SK-N-MC (cell line): ENCODE measurements around the gene SLC5A11.

ENCODE experiments used
- DNase-seq: peaks from one replicate; pipeline ENCODE4 v3.0.0-alpha.2; 2011; ENCODE audit warnings: low read depth, low spot score
- H3K27ac ChIP-seq: fragments of 200-600 bp; sonication (generic); 2 replicates; pipeline ENCODE4 v1.5.1; 2016; ENCODE audit warnings: mixed run types
- H3K36me3 ChIP-seq: fragments of 200-600 bp; sonication (generic); 2 replicates; pipeline ENCODE4 v1.6.1; 2017; ENCODE audit warnings: antibody characterized with exemption, low read length, mixed read lengths; ENCODE audit not compliant: insufficient read depth
- H3K4me3 ChIP-seq: fragments of 200-600 bp; sonication (generic); 2 replicates; pipeline ENCODE4 v1.5.1; 2016
- H3K9ac ChIP-seq: fragments of 200-600 bp; sonication (generic); 2 replicates; pipeline ENCODE4 v1.8.0; 2017; ENCODE audit warnings: mixed run types, mixed read lengths; ENCODE audit not compliant: insufficient read length
- H3K9me3 ChIP-seq: fragments of 200-600 bp; sonication (generic); 2 replicates; pipeline ENCODE4 v1.6.1; 2017; ENCODE audit warnings: low read depth, mild to moderate bottlenecking, antibody characterized with exemption, low read length, moderate library complexity, mixed read lengths
- EZH2 ChIP-seq: fragments of 200-600 bp; sonication (generic); IDR thresholded peaks from one replicate; pipeline ENCODE4 v1.6.1; 2017; ENCODE audit warnings: antibody characterized with exemption
- FOXP2 ChIP-seq: optimal IDR thresholded peaks from 2 replicates; pipeline ENCODE3; 2011; ENCODE audit warnings: mild to moderate bottlenecking, moderate library complexity; ENCODE audit not compliant: insufficient read depth; ENCODE audit errors: extremely low read length, control extremely low read depth
- POLR2AphosphoS5 ChIP-seq: IDR thresholded peaks from 2 replicates; pipeline ENCODE4 v1.6.1; 2012; ENCODE audit warnings: mild to moderate bottlenecking, low read depth, low read length, borderline replicate concordance

Gene SLC5A11

DNA sequence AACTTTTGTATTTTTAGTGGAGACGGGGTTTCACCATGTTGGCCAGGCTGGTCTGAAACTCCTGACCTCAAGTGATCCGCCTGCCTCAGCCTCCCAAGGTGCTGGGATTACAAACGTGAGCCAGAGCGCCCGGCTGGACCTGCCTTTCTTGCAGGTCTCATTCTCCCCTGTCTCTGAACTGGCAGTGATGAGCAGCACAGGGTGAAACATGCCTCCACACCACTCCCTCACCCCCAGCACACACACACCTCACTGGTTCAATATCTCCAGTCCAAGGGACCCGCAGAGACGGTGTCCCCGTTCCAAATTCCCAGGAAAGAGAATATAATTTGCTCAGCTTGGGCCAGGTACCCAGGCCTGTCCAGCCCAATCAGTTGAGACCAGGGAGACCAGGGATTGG is 23.3 kb downstream of the SLC5A11 start:
- DNase-seq: no peak
- Histone ChIP-seq H3K9ac (no peak overlapping the region), H3K9me3 (no peaks in the 10 kb centered on the region), H3K36me3 (no peaks in the 10 kb centered on the region), H3K27ac (no peak overlapping the region), H3K4me3 (no peak overlapping the region)
- TF ChIP-seq EZH2 (no peak), POLR2AphosphoS5 (no peak)

DNA sequence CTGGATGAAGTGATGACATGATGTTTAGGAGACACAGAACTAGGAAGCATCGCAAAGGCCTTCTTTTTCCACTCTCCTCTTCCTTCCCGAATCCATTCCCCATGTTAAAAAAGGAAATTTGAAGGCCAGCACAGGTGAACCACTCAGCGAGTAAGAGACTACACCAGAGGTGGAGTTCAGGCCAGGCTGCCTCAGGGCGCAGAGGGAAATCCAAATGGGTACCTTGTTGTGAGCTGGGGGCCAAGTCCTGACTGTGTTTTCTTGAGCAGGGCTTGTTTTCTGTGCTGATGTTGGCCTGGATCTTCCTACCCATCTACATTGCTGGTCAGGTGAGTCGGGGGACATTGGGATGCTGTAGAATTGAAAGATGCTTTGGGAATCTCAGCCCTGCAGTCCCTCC is 26.1 kb downstream of the SLC5A11 start:
- H3K4me3 ChIP-seq: no peak overlapping the region
- TF ChIP-seq EZH2 (no peak), POLR2AphosphoS5 (no peak), FOXP2 (no peak)

DNA sequence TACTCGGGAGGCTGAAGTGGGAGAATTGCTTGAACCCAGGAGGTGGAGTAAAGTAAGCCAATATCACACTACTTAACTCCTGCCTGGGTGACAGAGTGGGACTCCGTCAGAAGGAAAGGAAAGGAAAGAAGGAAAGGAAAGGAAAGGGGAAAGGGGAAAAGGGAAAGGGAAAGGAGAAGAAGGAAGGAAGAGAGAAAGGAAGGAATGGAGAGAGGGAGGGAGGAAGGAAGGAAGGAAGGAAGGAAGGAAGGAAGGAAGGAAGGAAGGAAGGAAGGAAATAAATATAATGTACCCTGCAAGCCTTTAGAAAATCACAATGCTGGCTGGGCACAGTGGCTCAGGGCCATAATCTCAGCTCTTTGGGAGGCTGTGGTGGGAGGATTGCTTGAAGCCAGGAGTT is 27.3 kb downstream of the SLC5A11 start:
- TF ChIP-seq POLR2AphosphoS5 (no peak), FOXP2 (no peak), EZH2 (no peak)
- no peak overlapping the region for H3K9ac ChIP-seq
- no peaks in the 10 kb centered on the region for H3K36me3 ChIP-seq
- no peak for DNase-seq
- no peak overlapping the region for H3K27ac ChIP-seq
- H3K9me3 ChIP-seq: no peaks in the 10 kb centered on the region
- H3K4me3 ChIP-seq: no peak overlapping the region

More for the DNA sequence above, 26.1 kb downstream of the SLC5A11 start:
- Histone ChIP-seq H3K36me3 (no peaks in the 10 kb centered on the region), H3K27ac (no peak overlapping the region), H3K9ac (no peak overlapping the region), H3K9me3 (no peaks in the 10 kb centered on the region)
- no peak for DNase-seq

DNA sequence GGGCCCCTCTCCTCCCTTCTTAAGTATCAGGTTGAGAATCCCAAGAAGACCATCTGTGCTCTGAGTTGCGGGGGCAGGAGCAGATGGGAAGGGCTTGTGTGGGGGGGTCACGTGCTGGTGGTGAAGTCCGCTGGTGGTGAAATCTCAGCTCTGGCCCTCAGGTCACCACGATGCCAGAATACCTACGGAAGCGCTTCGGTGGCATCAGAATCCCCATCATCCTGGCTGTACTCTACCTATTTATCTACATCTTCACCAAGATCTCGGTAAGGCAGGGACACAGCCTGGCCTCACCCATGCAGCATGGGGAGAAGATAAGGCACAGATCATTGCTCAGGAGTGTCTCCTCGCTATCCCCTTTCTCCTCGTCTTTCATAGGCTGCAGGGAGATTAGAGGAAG is 29.7 kb downstream of the SLC5A11 start:
- DNase-seq: no peak
- no peaks in the 10 kb centered on the region for H3K9me3 ChIP-seq
- no peak overlapping the region for H3K27ac ChIP-seq
- H3K9ac ChIP-seq: no peak overlapping the region
- TF ChIP-seq FOXP2 (no peak), EZH2 (no peak), POLR2AphosphoS5 (no peak)
- no peaks in the 10 kb centered on the region for H3K36me3 ChIP-seq
- no peak overlapping the region for H3K4me3 ChIP-seq

DNA sequence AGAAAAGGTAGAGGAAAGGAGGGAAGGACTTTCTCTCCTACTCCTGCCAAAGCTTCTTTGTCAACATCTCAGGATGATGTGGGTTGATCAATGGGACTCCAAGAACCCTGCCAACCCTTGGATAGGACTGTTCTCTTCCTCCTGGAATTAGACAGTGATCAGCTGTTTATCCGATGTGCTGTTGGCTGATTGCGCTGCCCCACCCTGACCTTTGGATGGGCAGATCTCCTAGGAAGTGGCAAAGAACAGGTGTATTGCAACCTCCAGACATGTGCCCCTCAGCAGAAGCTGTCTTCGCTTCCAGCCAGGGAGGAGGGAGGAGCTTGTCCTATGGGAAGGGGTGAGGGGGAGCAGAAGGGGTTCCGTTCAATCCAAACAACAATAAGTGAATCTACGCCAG is 30.5 kb downstream of the SLC5A11 start:
- Histone ChIP-seq H3K4me3 (no peak overlapping the region), H3K9me3 (no peaks in the 10 kb centered on the region), H3K36me3 (no peaks in the 10 kb centered on the region), H3K27ac (no peak overlapping the region), H3K9ac (no peak overlapping the region)
- no peak for DNase-seq
- no peak for TF ChIP-seq POLR2AphosphoS5
- TF ChIP-seq FOXP2: no peak
- TF ChIP-seq EZH2: no peak

DNA sequence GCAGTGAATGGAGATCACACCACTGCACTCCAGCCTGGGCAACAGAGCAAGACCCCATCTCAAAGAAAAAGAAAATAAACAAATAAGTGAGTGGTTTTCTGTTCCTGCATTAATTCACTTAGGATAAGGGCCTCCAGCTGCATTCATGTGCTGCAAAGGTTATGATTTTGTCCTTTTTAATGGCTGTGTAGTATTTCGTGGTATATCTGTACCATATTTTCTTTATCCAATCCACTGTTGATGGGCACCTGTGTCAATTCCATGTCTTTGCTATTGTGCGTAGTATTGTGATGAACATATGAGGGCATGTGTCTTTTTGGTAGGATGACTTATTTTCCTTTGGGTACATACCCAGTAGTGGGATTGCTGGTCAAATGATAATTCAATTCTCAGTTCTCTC is 33.9 kb downstream of the SLC5A11 start:
- H3K36me3 ChIP-seq: no peaks in the 10 kb centered on the region
- H3K27ac ChIP-seq: no peak overlapping the region
- no peak overlapping the region for H3K9ac ChIP-seq
- no peak overlapping the region for H3K4me3 ChIP-seq
- H3K9me3 ChIP-seq: no peaks in the 10 kb centered on the region
- DNase-seq: no peak
- TF ChIP-seq EZH2: no peak
- no peak for TF ChIP-seq POLR2AphosphoS5
- no peak for TF ChIP-seq FOXP2

DNA sequence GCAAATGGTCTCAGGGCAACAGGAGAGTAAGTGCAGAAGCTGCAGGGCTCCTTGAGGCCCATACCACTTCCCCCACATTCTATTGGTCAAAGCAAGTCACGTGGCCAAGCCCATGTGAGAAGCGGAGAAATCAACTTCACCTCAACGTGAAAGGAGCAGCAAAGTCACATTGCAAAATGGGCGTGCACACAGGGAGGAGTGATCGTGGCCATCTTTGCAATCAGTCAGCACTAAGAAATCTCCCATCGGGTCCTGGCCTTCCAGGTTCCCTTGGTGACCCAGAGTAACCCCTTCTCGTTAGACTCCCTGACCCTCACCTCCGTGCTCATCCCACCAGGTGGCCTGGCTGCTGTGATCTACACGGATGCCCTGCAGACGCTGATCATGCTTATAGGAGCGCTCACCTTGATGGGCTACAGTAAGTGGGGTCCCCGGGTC is 38.0 kb downstream of the SLC5A11 start:
- Histone ChIP-seq H3K27ac (no peak overlapping the region), H3K9ac (no peak overlapping the region), H3K9me3 (no peaks in the 10 kb centered on the region), H3K4me3 (no peak overlapping the region), H3K36me3 (no peaks in the 10 kb centered on the region)
- DNase-seq: no peak
- TF ChIP-seq EZH2: no peak
- TF ChIP-seq POLR2AphosphoS5: no peak
- no peak for TF ChIP-seq FOXP2

DNA sequence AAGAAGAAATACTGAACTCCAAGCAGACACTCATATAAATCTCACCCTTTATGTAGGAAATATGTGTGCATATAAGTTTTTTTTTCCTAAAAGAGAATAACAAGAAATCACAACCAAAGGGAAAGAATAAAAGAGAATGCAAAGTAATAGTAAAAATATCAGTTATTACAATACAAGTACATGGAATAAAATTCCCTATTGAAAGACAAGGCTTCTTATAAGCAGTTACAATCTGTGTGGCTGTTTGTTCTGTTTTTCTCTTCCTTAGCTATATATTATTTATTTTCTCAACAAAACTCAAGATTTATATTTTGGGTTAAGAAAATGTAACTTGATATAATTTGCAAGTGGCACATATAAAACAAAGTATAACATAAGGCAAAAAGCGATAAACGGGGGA is 41.7 kb downstream of the SLC5A11 start:
- DNase-seq: no peak
- Histone ChIP-seq H3K27ac (no peak overlapping the region), H3K9me3 (no peaks in the 10 kb centered on the region), H3K9ac (no peak overlapping the region), H3K4me3 (no peak overlapping the region), H3K36me3 (no peaks in the 10 kb centered on the region)
- TF ChIP-seq EZH2 (no peak), FOXP2 (no peak), POLR2AphosphoS5 (no peak)

DNA sequence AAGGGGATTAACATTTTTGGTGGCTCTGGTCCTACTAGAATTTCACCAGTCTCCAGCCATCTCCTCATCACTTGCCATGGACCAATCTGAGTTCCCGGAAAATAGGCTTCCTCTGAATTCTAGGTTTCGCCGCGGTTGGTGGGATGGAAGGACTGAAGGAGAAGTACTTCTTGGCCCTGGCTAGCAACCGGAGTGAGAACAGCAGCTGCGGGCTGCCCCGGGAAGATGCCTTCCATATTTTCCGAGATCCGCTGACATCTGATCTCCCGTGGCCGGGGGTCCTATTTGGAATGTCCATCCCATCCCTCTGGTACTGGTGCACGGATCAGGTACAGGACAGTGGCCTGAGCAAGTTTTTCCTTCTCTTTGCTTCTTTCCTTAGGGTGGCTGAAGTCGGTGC is 45.0 kb downstream of the SLC5A11 start:
- no peak for DNase-seq
- TF ChIP-seq POLR2AphosphoS5 (no peak), FOXP2 (no peak), EZH2 (no peak)
- H3K9ac ChIP-seq: no peak overlapping the region
- no peak overlapping the region for H3K4me3 ChIP-seq
- H3K36me3 ChIP-seq: no peaks in the 10 kb centered on the region
- no peak overlapping the region for H3K27ac ChIP-seq
- no peaks in the 10 kb centered on the region for H3K9me3 ChIP-seq
